Muscle layer of duodenum (tissue), 2 donors: ENCODE data around the gene TMEM169.
"Not testable (repeated sequence)": the region's sequence is repeated elsewhere in the genome, so short reads cannot be mapped to it uniquely, and the experiment has no call there.

Source experiments
- H3K27ac ChIP-seq: one replicate; pipeline ENCODE4 v1.7.0; 2013; ENCODE audit warnings: mild to moderate bottlenecking, low read length
- H3K27me3 ChIP-seq: one replicate; pipeline ENCODE4 v1.7.0; 2013; ENCODE audit warnings: low read depth, mild to moderate bottlenecking, control low read depth, low read length
- H3K36me3 ChIP-seq, 2 donors: one replicate each; pipeline ENCODE4 v1.7.0; 2013; ENCODE audit warnings: low read length in 2 of 2, control low read depth in 1 of 2, mild to moderate bottlenecking in 1 of 2; ENCODE audit not compliant: insufficient read depth in 2 of 2, control insufficient read depth in 1 of 2
- H3K4me1 ChIP-seq, 2 donors: one replicate each; pipeline ENCODE4 v1.7.0; 2013; ENCODE audit warnings: low read length in 2 of 2, mild to moderate bottlenecking in 2 of 2, control low read depth in 1 of 2, moderate library complexity in 1 of 2; ENCODE audit not compliant: insufficient read depth in 2 of 2, control insufficient read depth in 1 of 2
- H3K4me3 ChIP-seq, 2 donors: one replicate each; pipeline ENCODE4 v1.7.0; 2013; ENCODE audit warnings: low read length in 2 of 2, low read depth in 1 of 2, mild to moderate bottlenecking in 1 of 2
- H3K9me3 ChIP-seq, 2 donors: one replicate each; pipeline ENCODE4 v1.7.0; 2013; ENCODE audit warnings: low read length in 2 of 2, control low read depth in 1 of 2, mild to moderate bottlenecking in 1 of 2; ENCODE audit not compliant: control insufficient read depth in 1 of 2
- donor health status: healthy.

The TMEM169 gene

GRCh38 chr2:216139884-216140283 lies 58.2 kb downstream of the TMEM169 start:
- no peaks in the 10 kb centered on the region for H3K4me1 ChIP-seq
- H3K4me3 ChIP-seq = no peak overlapping the region
- H3K27ac ChIP-seq = no peak overlapping the region
- peaks cover 59 to 86% of the 10 kb centered on the region in 2 donors for H3K36me3 ChIP-seq
- no peaks in the 10 kb centered on the region for H3K27me3 ChIP-seq
- no peaks in the 10 kb centered on the region for H3K9me3 ChIP-seq

DNA sequence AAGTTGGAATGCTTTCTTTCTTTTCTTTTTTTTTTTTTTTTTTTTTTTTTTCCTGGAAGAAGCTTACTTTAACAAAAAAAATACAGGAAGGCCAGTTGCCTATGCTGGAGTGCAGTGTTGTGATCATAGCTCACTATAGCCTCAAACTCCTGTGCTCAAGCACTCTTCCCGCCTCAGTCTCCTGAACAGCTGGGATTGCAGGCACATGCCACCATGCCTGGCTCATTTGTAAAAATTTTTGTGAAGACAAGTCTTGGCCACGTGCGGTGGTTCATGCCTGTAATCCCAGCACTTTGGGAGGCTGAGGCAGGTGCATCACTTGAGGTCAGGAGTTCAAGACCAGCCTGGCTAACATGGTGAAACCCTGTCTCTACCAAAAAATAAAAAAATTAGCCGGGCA lies 59.8 kb downstream of the TMEM169 start:
- peaks cover 66 to 75% of the 10 kb centered on the region in 2 donors for H3K36me3 ChIP-seq
- not testable (repeated sequence) for H3K9me3 ChIP-seq, H3K27ac ChIP-seq, H3K27me3 ChIP-seq, H3K4me1 ChIP-seq, H3K4me3 ChIP-seq

- no peak overlapping the region for H3K27ac ChIP-seq
- no peaks in the 10 kb centered on the region for H3K27me3 ChIP-seq
- H3K4me1 ChIP-seq = no peaks in the 10 kb centered on the region
- H3K36me3 ChIP-seq = peaks cover 67 to 71% of the 10 kb centered on the region in 2 donors
- no peaks in the 10 kb centered on the region for H3K9me3 ChIP-seq
- H3K4me3 ChIP-seq = no peak overlapping the region
Observed at GRCh38 chr2:216142540-216142939, 60.8 kb downstream of the TMEM169 start.

DNA sequence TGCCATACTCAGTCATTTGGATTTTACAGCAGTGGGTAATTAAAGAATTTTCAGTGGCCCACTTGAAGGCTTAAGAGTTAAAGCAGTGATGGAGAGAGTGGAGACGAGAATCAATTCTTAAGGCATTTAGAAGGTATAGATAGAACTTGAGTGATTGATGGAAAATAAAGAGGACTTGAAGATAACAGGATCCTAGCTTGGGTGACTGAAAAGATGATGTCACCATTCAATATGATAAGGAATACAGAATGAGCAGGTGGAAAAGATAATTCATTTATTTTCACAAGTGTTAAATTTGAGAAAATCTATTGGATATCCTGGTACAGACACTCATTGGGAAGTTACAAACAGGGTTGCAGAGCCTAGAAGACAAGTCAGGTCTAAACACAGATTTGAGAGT lies 62.7 kb downstream of the TMEM169 start:
- H3K4me3 ChIP-seq = no peak overlapping the region
- peaks cover 70 to 75% of the 10 kb centered on the region in 2 donors for H3K36me3 ChIP-seq
- H3K27ac ChIP-seq = no peak overlapping the region
- no peaks in the 10 kb centered on the region for H3K9me3 ChIP-seq
- no peaks in the 10 kb centered on the region for H3K4me1 ChIP-seq
- no peaks in the 10 kb centered on the region for H3K27me3 ChIP-seq

DNA sequence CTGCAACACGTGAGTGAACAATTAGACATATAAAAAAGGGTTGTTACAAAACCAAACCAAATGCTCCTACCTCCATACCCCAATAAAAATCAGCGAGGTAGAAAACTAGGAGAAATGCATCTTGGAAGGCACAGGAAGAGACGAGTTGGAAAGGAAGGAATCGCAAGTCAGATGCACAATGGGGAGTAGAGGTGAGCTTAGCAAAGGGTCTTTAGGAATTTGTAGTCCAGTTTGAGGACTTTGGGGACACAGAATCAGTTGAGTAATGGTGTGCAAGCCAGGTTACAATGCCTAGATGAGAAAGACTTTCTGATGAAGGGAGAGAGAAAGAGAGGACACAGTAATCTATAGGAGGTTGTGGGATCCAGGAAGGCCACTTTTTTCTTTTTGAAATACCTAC lies 63.1 kb downstream of the TMEM169 start:
- Histone ChIP-seq H3K36me3 (peaks cover 70 to 75% of the 10 kb centered on the region in 2 donors), H3K27me3 (no peaks in the 10 kb centered on the region), H3K4me3 (no peak overlapping the region), H3K4me1 (no peaks in the 10 kb centered on the region), H3K9me3 (no peaks in the 10 kb centered on the region), H3K27ac (no peak overlapping the region)

- Histone ChIP-seq H3K4me1 (no peaks in the 10 kb centered on the region), H3K27ac (no peak overlapping the region), H3K4me3 (no peak overlapping the region), H3K36me3 (peaks cover 71 to 74% of the 10 kb centered on the region in 2 donors), H3K27me3 (no peaks in the 10 kb centered on the region), H3K9me3 (no peaks in the 10 kb centered on the region)
Observed at GRCh38 chr2:216146573-216146972, 64.9 kb downstream of the TMEM169 start.

GRCh38 chr2:216147172-216148131 lies 65.7 kb downstream of the TMEM169 start:
- Histone ChIP-seq H3K4me1 (no peaks in the 10 kb centered on the region), H3K27ac (no peak overlapping the region), H3K4me3 (no peak overlapping the region), H3K27me3 (no peaks in the 10 kb centered on the region), H3K36me3 (peaks cover 70 to 76% of the 10 kb centered on the region in 2 donors), H3K9me3 (no peaks in the 10 kb centered on the region)

GRCh38 chr2:216148983-216149382 lies 67.3 kb downstream of the TMEM169 start:
- Histone ChIP-seq H3K4me1 (no peaks in the 10 kb centered on the region), H3K4me3 (no peak overlapping the region), H3K27me3 (no peaks in the 10 kb centered on the region), H3K9me3 (no peaks in the 10 kb centered on the region), H3K27ac (no peak overlapping the region), H3K36me3 (peaks cover 58 to 80% of the 10 kb centered on the region in 2 donors)

- Histone ChIP-seq H3K27ac (no peak overlapping the region), H3K9me3 (no peaks in the 10 kb centered on the region), H3K4me3 (no peak overlapping the region), H3K36me3 (peaks cover 56 to 78% of the 10 kb centered on the region in 2 donors), H3K4me1 (no peaks in the 10 kb centered on the region), H3K27me3 (no peaks in the 10 kb centered on the region)
Observed at GRCh38 chr2:216149741-216150140, 68.0 kb downstream of the TMEM169 start.

GRCh38 chr2:216151313-216152025 lies 69.8 kb downstream of the TMEM169 start:
- Histone ChIP-seq H3K27ac (no peak overlapping the region), H3K9me3 (no peaks in the 10 kb centered on the region), H3K4me3 (no peak overlapping the region), H3K27me3 (no peaks in the 10 kb centered on the region), H3K4me1 (no peaks in the 10 kb centered on the region), H3K36me3 (peaks cover 64 to 72% of the 10 kb centered on the region in 2 donors)
